OCI-LY3 (cell line): Measurements from ENCODE around the gene SNTG2.

ENCODE experiments used
- H2AFZ ChIP-seq: fragments of 200-600, 300-600 bp; shearing (Covaris generic); 2 replicates; pipeline ENCODE4 v1.6.0; 2014; ENCODE audit warnings: antibody characterized with exemption, low read depth, low read length
- H3K27ac ChIP-seq: fragments of 200-600, 300-600 bp; sonication (generic); 2 replicates; pipeline ENCODE4 v1.5.1; 2014; ENCODE audit warnings: mild to moderate bottlenecking, low read length, moderate library complexity, mixed read lengths
- H3K27me3 ChIP-seq: fragments of 200-600, 300-600 bp; sonication (generic); 2 replicates; pipeline ENCODE4 v1.6.1; 2014; ENCODE audit warnings: low read depth, low read length, mixed read lengths
- H3K36me3 ChIP-seq: fragments of 200-600, 300-600 bp; sonication (generic); replicated peaks from 2 replicates; pipeline ENCODE3; 2014; ENCODE audit warnings: low read depth, low read length, mixed read lengths
- H3K4me1 ChIP-seq: fragments of 300-600, 200-600 bp; sonication (generic); 2 replicates; pipeline ENCODE4 v1.6.1; 2014; ENCODE audit warnings: low read length, mixed read lengths
- H3K4me2 ChIP-seq: fragments of 200-600, 300-600 bp; sonication (generic); 2 replicates; pipeline ENCODE4 v1.6.1; 2014; ENCODE audit warnings: low read length, mixed read lengths
- H3K4me3 ChIP-seq: fragments of 300-600, 200-600 bp; sonication (generic); 2 replicates; pipeline ENCODE4 v1.5.1; 2014; ENCODE audit warnings: antibody characterized with exemption, mild to moderate bottlenecking, low read length, moderate library complexity
- H3K79me2 ChIP-seq: fragments of 300-600, 200-600 bp; shearing (Covaris generic); 2 replicates; pipeline ENCODE4 v1.6.1; 2014; ENCODE audit warnings: mild to moderate bottlenecking, low read length, mixed read lengths
- H3K9ac ChIP-seq: fragments of 300-600, 200-600 bp; shearing (Covaris generic); 2 replicates; pipeline ENCODE4 v1.6.0; 2014; ENCODE audit warnings: mild to moderate bottlenecking, low read length, moderate library complexity
- H3K9me3 ChIP-seq: fragments of 200-600, 300-600 bp; shearing (Covaris generic); 2 replicates; pipeline ENCODE4 v1.6.1; 2014; ENCODE audit warnings: low read length, mixed read lengths; ENCODE audit not compliant: insufficient read depth
- H4K20me1 ChIP-seq: fragments of 200-600, 300-600 bp; sonication (generic); 2 replicates; pipeline ENCODE4 v1.6.1; 2016; ENCODE audit warnings: low read length, mixed read lengths; ENCODE audit not compliant: insufficient read depth
- CTCF ChIP-seq: fragments of 200-600, 300-600 bp; sonication (generic); IDR thresholded peaks from 2 replicates; pipeline ENCODE4 v1.5.1; 2014; ENCODE audit warnings: antibody characterized with exemption, low read length, low read depth
- EZH2phosphoT487 ChIP-seq: fragments of 200-600 bp; shearing (Covaris generic); IDR thresholded peaks from 2 replicates; pipeline ENCODE4 v1.6.1; 2018; ENCODE audit warnings: antibody characterized with exemption, mixed run types, low read depth

SNTG2 gene

GRCh38 chr2:920573-920972 lies 30.1 kb upstream of the SNTG2 start:
- H3K27me3 ChIP-seq, result peaks cover 9% of the 10 kb centered on the region; the same call in 1 of the 2 replicates

GRCh38 chr2:920999-921398 lies 29.6 kb upstream of the SNTG2 start:
- Histone ChIP-seq H3K27me3 (peaks cover 9% of the 10 kb centered on the region; the same call in 1 of the 2 replicates), H3K4me2 (no peak overlapping the region), H3K4me3 (no peak overlapping the region), H3K27ac (no peak overlapping the region), H3K4me1 (no peaks in the 10 kb centered on the region), H3K36me3 (no peaks in the 10 kb centered on the region), H4K20me1 (no peaks in the 10 kb centered on the region), H3K9ac (no peak overlapping the region), H3K79me2 (no peaks in the 10 kb centered on the region), H3K9me3 (no peaks in the 10 kb centered on the region), H2AFZ (no peak overlapping the region)
- no peak for TF ChIP-seq CTCF
- TF ChIP-seq EZH2phosphoT487, result no peak

More at GRCh38 chr2:920573-920972, 30.1 kb upstream of the SNTG2 start:
- H4K20me1 ChIP-seq, result no peaks in the 10 kb centered on the region
- no peak overlapping the region for H2AFZ ChIP-seq
- H3K27ac ChIP-seq, result no peak overlapping the region
- no peaks in the 10 kb centered on the region for H3K9me3 ChIP-seq
- H3K9ac ChIP-seq, result no peak overlapping the region
- no peaks in the 10 kb centered on the region for H3K36me3 ChIP-seq
- no peak overlapping the region for H3K4me3 ChIP-seq
- H3K4me1 ChIP-seq, result no peaks in the 10 kb centered on the region
- TF ChIP-seq CTCF (no peak), EZH2phosphoT487 (no peak)
- H3K4me2 ChIP-seq, result no peak overlapping the region
- H3K79me2 ChIP-seq, result no peaks in the 10 kb centered on the region

- H3K79me2 ChIP-seq, result no peaks in the 10 kb centered on the region
- H3K9me3 ChIP-seq, result no peaks in the 10 kb centered on the region
- H3K36me3 ChIP-seq, result no peaks in the 10 kb centered on the region
- no peak overlapping the region for H3K4me3 ChIP-seq
- no peaks in the 10 kb centered on the region for H3K4me1 ChIP-seq
- TF ChIP-seq EZH2phosphoT487, result no peak
- TF ChIP-seq CTCF, result no peak
- H3K27ac ChIP-seq, result no peak overlapping the region
- H2AFZ ChIP-seq, result no peak overlapping the region
- H3K9ac ChIP-seq, result no peak overlapping the region
- H3K27me3 ChIP-seq, result peaks cover 16% of the 10 kb centered on the region; the same call in 1 of the 2 replicates
- no peak overlapping the region for H3K4me2 ChIP-seq
- no peaks in the 10 kb centered on the region for H4K20me1 ChIP-seq
These were observed 28.5 kb upstream of the SNTG2 start for GRCh38 chr2:922185-922584.

GRCh38 chr2:923832-924601 lies 26.6 kb upstream of the SNTG2 start:
- H3K9me3 ChIP-seq, result no peaks in the 10 kb centered on the region
- H3K36me3 ChIP-seq, result no peaks in the 10 kb centered on the region
- H3K9ac ChIP-seq, result no peak overlapping the region
- H4K20me1 ChIP-seq, result no peaks in the 10 kb centered on the region
- H3K79me2 ChIP-seq, result no peaks in the 10 kb centered on the region
- peaks cover 16% of the 10 kb centered on the region; the same call in 1 of the 2 replicates for H3K27me3 ChIP-seq
- H3K4me1 ChIP-seq, result no peaks in the 10 kb centered on the region
- H2AFZ ChIP-seq, result no peak overlapping the region
- no peak overlapping the region for H3K27ac ChIP-seq
- H3K4me3 ChIP-seq, result no peak overlapping the region
- TF ChIP-seq EZH2phosphoT487, result no peak
- H3K4me2 ChIP-seq, result no peak overlapping the region
